Measurements from ENCODE around the gene HOXD9.

HOXD9 gene

DNA sequence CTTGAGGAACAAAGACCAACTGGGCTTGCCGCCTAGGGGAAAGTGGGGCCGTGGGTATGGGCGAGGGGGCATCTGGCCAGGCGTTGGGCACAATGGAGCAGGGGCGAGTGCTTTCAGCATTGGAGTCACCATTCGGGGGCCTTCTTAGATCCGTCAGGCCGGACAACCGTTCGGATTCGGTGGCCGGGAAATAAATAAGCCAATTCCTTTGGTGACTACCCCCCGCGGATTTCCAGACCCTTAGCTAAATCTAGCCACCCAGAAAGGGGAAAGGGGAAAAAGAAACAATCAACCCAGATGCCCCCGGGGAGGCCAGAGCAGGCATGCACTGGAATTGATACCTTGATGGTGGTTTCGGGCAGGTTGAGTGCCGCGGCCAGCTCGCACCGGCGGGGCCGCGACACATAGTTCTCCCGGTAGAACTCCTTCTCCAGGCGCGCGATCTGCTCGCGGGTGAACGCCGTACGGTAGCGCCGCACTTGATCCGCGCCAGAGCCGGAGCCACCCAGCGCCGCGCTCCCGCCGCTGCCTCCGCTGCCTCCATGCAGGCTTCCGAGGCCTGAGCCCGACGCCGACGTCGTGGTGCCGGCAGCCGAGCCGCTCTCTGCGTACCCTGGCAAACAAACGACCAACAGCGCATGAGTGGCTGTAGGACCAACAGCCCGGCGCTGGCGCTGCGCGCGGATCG, 40.5 kb upstream of the HOXD9 start:
- peak; percentile 9 for ATAC-seq
- TF ChIP-seq GLIS3 (CRISPR knock-in tag; IDR thresholded peaks at IDR 0.05), result no peak
- TF ChIP-seq ARNTL (CRISPR knock-in tag; IDR thresholded peaks at IDR 0.05; ENCODE audit: borderline replicate concordance, low read depth), result no peak
- TF ChIP-seq CSDC2 (CRISPR knock-in tag; IDR thresholded peaks at IDR 0.05), result no peak
- no peak for TF ChIP-seq ZC3H10 (CRISPR knock-in tag; IDR thresholded peaks at IDR 0.05)
- no peak for TF ChIP-seq TOX (CRISPR knock-in tag; IDR thresholded peaks at IDR 0.05; ENCODE audit: borderline replicate concordance)
- no peak for TF ChIP-seq ZFP30 (CRISPR knock-in tag; IDR thresholded peaks at IDR 0.05)
- no peak for TF ChIP-seq ZNF8 (CRISPR knock-in tag; IDR thresholded peaks at IDR 0.05)
- no peak for TF ChIP-seq SNAI2 (CRISPR knock-in tag; IDR thresholded peaks at IDR 0.05)
- TF ChIP-seq, protein P1, sequence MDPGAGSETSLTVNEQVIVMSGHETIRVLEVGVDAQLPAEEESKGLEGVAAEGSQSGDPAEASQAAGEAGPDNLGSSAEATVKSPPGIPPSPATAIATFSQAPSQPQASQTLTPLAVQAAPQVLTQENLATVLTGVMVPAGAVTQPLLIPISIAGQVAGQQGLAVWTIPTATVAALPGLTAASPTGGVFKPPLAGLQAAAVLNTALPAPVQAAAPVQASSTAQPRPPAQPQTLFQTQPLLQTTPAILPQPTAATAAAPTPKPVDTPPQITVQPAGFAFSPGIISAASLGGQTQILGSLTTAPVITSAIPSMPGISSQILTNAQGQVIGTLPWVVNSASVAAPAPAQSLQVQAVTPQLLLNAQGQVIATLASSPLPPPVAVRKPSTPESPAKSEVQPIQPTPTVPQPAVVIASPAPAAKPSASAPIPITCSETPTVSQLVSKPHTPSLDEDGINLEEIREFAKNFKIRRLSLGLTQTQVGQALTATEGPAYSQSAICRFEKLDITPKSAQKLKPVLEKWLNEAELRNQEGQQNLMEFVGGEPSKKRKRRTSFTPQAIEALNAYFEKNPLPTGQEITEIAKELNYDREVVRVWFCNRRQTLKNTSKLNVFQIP (CRISPR knock-in tag; IDR thresholded peaks at IDR 0.05; ENCODE audit: borderline replicate concordance, low read depth), result no peak
- no peak for TF ChIP-seq BACH2 (CRISPR knock-in tag; IDR thresholded peaks at IDR 0.05; ENCODE audit: borderline replicate concordance)
- TF ChIP-seq, protein P2, sequence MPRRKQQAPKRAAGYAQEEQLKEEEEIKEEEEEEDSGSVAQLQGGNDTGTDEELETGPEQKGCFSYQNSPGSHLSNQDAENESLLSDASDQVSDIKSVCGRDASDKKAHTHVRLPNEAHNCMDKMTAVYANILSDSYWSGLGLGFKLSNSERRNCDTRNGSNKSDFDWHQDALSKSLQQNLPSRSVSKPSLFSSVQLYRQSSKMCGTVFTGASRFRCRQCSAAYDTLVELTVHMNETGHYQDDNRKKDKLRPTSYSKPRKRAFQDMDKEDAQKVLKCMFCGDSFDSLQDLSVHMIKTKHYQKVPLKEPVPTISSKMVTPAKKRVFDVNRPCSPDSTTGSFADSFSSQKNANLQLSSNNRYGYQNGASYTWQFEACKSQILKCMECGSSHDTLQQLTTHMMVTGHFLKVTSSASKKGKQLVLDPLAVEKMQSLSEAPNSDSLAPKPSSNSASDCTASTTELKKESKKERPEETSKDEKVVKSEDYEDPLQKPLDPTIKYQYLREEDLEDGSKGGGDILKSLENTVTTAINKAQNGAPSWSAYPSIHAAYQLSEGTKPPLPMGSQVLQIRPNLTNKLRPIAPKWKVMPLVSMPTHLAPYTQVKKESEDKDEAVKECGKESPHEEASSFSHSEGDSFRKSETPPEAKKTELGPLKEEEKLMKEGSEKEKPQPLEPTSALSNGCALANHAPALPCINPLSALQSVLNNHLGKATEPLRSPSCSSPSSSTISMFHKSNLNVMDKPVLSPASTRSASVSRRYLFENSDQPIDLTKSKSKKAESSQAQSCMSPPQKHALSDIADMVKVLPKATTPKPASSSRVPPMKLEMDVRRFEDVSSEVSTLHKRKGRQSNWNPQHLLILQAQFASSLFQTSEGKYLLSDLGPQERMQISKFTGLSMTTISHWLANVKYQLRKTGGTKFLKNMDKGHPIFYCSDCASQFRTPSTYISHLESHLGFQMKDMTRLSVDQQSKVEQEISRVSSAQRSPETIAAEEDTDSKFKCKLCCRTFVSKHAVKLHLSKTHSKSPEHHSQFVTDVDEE (CRISPR knock-in tag; IDR thresholded peaks at IDR 0.05), result no peak
- TF ChIP-seq, protein P3, sequence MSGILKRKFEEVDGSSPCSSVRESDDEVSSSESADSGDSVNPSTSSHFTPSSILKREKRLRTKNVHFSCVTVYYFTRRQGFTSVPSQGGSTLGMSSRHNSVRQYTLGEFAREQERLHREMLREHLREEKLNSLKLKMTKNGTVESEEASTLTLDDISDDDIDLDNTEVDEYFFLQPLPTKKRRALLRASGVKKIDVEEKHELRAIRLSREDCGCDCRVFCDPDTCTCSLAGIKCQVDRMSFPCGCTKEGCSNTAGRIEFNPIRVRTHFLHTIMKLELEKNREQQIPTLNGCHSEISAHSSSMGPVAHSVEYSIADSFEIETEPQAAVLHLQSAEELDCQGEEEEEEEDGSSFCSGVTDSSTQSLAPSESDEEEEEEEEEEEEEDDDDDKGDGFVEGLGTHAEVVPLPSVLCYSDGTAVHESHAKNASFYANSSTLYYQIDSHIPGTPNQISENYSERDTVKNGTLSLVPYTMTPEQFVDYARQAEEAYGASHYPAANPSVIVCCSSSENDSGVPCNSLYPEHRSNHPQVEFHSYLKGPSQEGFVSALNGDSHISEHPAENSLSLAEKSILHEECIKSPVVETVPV (CRISPR knock-in tag; IDR thresholded peaks at IDR 0.05), result no peak
- TF ChIP-seq, protein P4, sequence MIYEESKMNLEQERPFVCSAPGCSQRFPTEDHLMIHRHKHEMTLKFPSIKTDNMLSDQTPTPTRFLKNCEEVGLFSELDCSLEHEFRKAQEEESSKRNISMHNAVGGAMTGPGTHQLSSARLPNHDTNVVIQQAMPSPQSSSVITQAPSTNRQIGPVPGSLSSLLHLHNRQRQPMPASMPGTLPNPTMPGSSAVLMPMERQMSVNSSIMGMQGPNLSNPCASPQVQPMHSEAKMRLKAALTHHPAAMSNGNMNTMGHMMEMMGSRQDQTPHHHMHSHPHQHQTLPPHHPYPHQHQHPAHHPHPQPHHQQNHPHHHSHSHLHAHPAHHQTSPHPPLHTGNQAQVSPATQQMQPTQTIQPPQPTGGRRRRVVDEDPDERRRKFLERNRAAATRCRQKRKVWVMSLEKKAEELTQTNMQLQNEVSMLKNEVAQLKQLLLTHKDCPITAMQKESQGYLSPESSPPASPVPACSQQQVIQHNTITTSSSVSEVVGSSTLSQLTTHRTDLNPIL (CRISPR knock-in tag; IDR thresholded peaks at IDR 0.05; ENCODE audit: low read depth), result no peak
- TF ChIP-seq, protein P5, sequence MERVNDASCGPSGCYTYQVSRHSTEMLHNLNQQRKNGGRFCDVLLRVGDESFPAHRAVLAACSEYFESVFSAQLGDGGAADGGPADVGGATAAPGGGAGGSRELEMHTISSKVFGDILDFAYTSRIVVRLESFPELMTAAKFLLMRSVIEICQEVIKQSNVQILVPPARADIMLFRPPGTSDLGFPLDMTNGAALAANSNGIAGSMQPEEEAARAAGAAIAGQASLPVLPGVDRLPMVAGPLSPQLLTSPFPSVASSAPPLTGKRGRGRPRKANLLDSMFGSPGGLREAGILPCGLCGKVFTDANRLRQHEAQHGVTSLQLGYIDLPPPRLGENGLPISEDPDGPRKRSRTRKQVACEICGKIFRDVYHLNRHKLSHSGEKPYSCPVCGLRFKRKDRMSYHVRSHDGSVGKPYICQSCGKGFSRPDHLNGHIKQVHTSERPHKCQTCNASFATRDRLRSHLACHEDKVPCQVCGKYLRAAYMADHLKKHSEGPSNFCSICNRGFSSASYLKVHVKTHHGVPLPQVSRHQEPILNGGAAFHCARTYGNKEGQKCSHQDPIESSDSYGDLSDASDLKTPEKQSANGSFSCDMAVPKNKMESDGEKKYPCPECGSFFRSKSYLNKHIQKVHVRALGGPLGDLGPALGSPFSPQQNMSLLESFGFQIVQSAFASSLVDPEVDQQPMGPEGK (CRISPR knock-in tag; IDR thresholded peaks at IDR 0.05; ENCODE audit: borderline replicate concordance), result no peak
- TF ChIP-seq TCF4 (CRISPR knock-in tag; IDR thresholded peaks at IDR 0.05; ENCODE audit: borderline replicate concordance), result no peak
- TF ChIP-seq ZFP3 (CRISPR knock-in tag; IDR thresholded peaks at IDR 0.05), result no peak
- TF ChIP-seq ESRRG (CRISPR knock-in tag; IDR thresholded peaks at IDR 0.05), result no peak
- TF ChIP-seq RARB (CRISPR knock-in tag; IDR thresholded peaks at IDR 0.05), result no peak
- no peak for TF ChIP-seq ZNF70 (CRISPR knock-in tag; IDR thresholded peaks at IDR 0.05)
- TF ChIP-seq PPARA (CRISPR knock-in tag; IDR thresholded peaks at IDR 0.05; ENCODE audit: borderline replicate concordance), result no peak

DNA sequence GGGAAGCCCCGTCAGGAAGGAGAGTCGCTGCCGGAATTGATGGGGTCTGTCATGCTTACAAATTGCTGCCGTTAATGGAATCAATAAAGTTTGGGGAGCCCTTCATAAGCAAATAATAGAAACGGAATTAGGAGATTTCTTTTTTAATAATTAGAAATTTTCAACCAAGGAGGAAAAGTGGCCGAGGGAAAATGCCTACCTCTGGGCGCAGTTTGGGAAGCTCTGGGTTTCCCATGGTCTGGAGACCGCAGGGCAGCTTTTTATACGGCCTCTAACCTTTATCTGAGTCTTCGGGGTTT, 40.0 kb upstream of the HOXD9 start:
- no peak for ATAC-seq
- TF ChIP-seq, protein P4 (CRISPR knock-in tag; IDR thresholded peaks at IDR 0.05; ENCODE audit: low read depth), result no peak
- TF ChIP-seq, protein P5 (CRISPR knock-in tag; IDR thresholded peaks at IDR 0.05; ENCODE audit: borderline replicate concordance), result no peak
- TF ChIP-seq, protein P3 (CRISPR knock-in tag; IDR thresholded peaks at IDR 0.05), result no peak
